ENCODE results near the gene TMEM39A. TPM values are rescaled to one million over a fixed set of nuclear protein-coding genes. Genes with fewer than 3 reads are reported as not detected.

The TMEM39A gene
- total and polyA plus RNA-seq, 2 of the 4 experiments (the other 2 are of a cell fraction), result 29.6 to 117 TPM

DNA sequence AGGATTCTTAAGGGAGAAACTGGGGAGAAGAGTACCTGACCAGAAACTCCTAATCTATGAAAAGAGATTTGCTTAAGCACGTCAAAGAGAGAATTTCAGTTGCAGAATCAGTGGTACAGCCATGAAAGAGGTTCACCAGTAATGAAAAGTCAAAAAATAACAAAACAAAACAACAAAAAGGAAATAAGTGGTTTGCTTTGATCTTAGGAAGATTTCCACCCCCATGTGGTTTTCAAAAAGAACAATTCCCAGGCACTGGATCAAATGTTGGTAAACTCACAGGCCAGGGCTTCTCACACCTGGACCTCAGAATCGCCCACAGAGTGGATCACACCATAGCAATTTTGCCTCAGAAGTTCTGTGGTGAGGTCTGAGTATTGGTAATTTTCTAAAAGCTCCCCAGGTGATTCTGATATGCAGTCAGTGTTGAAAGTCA, 67.5 kb downstream of the TMEM39A start:
- peaks cover 30% of the 10 kb centered on the region for H3K36me3 ChIP-seq (ENCODE audit: control insufficient read depth, insufficient read depth, low read length)
- ChIA-PET POLR2A (ENCODE audit: unreplicated experiment) (no interaction called here), CTCF (no interaction called here)
- no peak overlapping the region for H2BK15ac ChIP-seq (ENCODE audit: low read depth, low read length)
- H3K4ac ChIP-seq (ENCODE audit: low read depth, low read length), result no peak overlapping the region
- TF ChIP-seq, protein P1, sequence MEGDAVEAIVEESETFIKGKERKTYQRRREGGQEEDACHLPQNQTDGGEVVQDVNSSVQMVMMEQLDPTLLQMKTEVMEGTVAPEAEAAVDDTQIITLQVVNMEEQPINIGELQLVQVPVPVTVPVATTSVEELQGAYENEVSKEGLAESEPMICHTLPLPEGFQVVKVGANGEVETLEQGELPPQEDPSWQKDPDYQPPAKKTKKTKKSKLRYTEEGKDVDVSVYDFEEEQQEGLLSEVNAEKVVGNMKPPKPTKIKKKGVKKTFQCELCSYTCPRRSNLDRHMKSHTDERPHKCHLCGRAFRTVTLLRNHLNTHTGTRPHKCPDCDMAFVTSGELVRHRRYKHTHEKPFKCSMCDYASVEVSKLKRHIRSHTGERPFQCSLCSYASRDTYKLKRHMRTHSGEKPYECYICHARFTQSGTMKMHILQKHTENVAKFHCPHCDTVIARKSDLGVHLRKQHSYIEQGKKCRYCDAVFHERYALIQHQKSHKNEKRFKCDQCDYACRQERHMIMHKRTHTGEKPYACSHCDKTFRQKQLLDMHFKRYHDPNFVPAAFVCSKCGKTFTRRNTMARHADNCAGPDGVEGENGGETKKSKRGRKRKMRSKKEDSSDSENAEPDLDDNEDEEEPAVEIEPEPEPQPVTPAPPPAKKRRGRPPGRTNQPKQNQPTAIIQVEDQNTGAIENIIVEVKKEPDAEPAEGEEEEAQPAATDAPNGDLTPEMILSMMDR (conservative IDR thresholded peaks at IDR 0.05; ENCODE audit: low read depth, low read length), result no peak
- TF ChIP-seq MXI1 (IDR thresholded peaks at IDR 0.05; ENCODE audit: borderline replicate concordance, low read depth, low read length) (no peak), MAZ (IDR thresholded peaks at IDR 0.05; ENCODE audit: borderline replicate concordance, low read depth, low read length) (no peak), RCOR1 (IDR thresholded peaks at IDR 0.05; ENCODE audit: insufficient replicate concordance, low read length) (no peak), NFE2L2 (IDR thresholded peaks at IDR 0.05; ENCODE audit: low read depth, low read length) (no peak), CEBPB (IDR thresholded peaks at IDR 0.05; ENCODE audit: low read depth, low read length) (no peak), RAD21 (IDR thresholded peaks at IDR 0.05; ENCODE audit: low read length) (no peak), FOS (IDR thresholded peaks at IDR 0.05; ENCODE audit: low read depth, low read length) (no peak), BHLHE40 (IDR thresholded peaks at IDR 0.05; ENCODE audit: low read depth, low read length) (no peak)
- TF ChIP-seq, protein P2, sequence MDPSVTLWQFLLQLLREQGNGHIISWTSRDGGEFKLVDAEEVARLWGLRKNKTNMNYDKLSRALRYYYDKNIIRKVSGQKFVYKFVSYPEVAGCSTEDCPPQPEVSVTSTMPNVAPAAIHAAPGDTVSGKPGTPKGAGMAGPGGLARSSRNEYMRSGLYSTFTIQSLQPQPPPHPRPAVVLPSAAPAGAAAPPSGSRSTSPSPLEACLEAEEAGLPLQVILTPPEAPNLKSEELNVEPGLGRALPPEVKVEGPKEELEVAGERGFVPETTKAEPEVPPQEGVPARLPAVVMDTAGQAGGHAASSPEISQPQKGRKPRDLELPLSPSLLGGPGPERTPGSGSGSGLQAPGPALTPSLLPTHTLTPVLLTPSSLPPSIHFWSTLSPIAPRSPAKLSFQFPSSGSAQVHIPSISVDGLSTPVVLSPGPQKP (IDR thresholded peaks at IDR 0.05; ENCODE audit: borderline replicate concordance, low read depth, low read length), result no peak
- H4K5ac ChIP-seq (ENCODE audit: low read depth, low read length), result no peak overlapping the region
- ATAC-seq (ENCODE audit: low read depth), result no peak
- no peaks in the 10 kb centered on the region for H3K27me3 ChIP-seq (ENCODE audit: control insufficient read depth, insufficient read depth, low read length)
- no peak overlapping the region for H2BK5ac ChIP-seq (ENCODE audit: low read depth, low read length, poor library complexity, severe bottlenecking)
- BruUV-seq (replicated peaks), result no TSS peak
- no peak overlapping the region for H2AK9ac ChIP-seq (replicated peaks; ENCODE audit: low read depth, low read length, poor library complexity)
- H4K8ac ChIP-seq (ENCODE audit: low read depth in 2 of 2, low read length in 2 of 2), result no peak overlapping the region
- WGBS, 2 experiments (ENCODE audit: extremely low coverage in 2 of 2, insufficient read length in 1 of 2), result no CpG with 5 or more reads among the region's 2 CpGs
- no peak overlapping the region for H3K4me2 ChIP-seq (ENCODE audit: low read depth, low read length)
- H3K79me1 ChIP-seq (ENCODE audit: low read depth in 1 of 2, low read length in 2 of 2), result no peaks in the 10 kb centered on the region
- H2AFZ ChIP-seq (replicated peaks; ENCODE audit: low read length, poor library complexity), result no peak overlapping the region
- no peaks in the 10 kb centered on the region for H4K20me1 ChIP-seq (ENCODE audit: insufficient read depth, low read length)
- dilution Hi-C loops (cut with HindIII; ENCODE audit: low sequenced_read_pairs, unreplicated experiment) (no loop called here), in situ Hi-C loops (cut with MboI; ENCODE audit: low sequenced_read_pairs) (no loop called here), intact Hi-C loops (cut with micrococcal nuclease) (no loop called here)
- H3K23ac ChIP-seq (ENCODE audit: low read depth, low read length), result no peak overlapping the region
- H3K9me3 ChIP-seq (ENCODE audit: control insufficient read depth, insufficient read depth, low read length), result no peaks in the 10 kb centered on the region
- H3K4me3 ChIP-seq (ENCODE audit: insufficient read depth, low read depth, low read length), result no peak overlapping the region
- DNase-seq, result no peak
- no peak overlapping the region for H3K14ac ChIP-seq (replicated peaks; ENCODE audit: low read depth, low read length)
- no peak overlapping the region for H2BK120ac ChIP-seq (ENCODE audit: low read depth, low read length)
- no peak overlapping the region for H3K9ac ChIP-seq (ENCODE audit: low read depth, low read length)
- H3K27ac ChIP-seq (ENCODE audit: insufficient read depth, low read length), result no peak overlapping the region
- H2AK5ac ChIP-seq (ENCODE audit: low read depth, low read length), result no peak overlapping the region
- no peaks in the 10 kb centered on the region for H3K9me1 ChIP-seq (ENCODE audit: insufficient read depth, low read length)
- no peak overlapping the region for H3K56ac ChIP-seq (ENCODE audit: extremely low read depth, insufficient read depth, low read length)
- no peak overlapping the region for H3K18ac ChIP-seq (ENCODE audit: low read depth, low read length)
- H4K91ac ChIP-seq (ENCODE audit: insufficient read depth, low read depth, low read length), result no peak overlapping the region
- H3K4me1 ChIP-seq (ENCODE audit: control insufficient read depth, insufficient read depth, low read length), result no peaks in the 10 kb centered on the region
- no peak overlapping the region for H2BK20ac ChIP-seq (ENCODE audit: low read depth, low read length)

All from IMR-90 (cell line).